Adrenal gland (tissue), 5 donors: ENCODE measurements around the gene PDLIM5.

Source experiments
- POLR2A ChIP-seq, 2 donors: fragments of 450-650 bp; IDR thresholded peaks; one replicate each; pipeline ENCODE4 v1.6.1; 2017; ENCODE audit warnings: antibody characterized with exemption in 2 of 2, mild to moderate bottlenecking in 2 of 2, moderate library complexity in 1 of 2
- TF ChIP-seq, protein P1 (sequence below), 6 experiments: fragments of 450-650 bp in 4 of 6; fragments of 200-600 bp in 2 of 6; sonication (generic) in 1 of 6; IDR thresholded peaks; 1 replicate in 5 of 6; 2 replicates in 1 of 6; pipeline versions ENCODE4 v1.5.1 to v1.8.0; 2016 to 2021; ENCODE audit warnings: antibody characterized with exemption in 6 of 6, mild to moderate bottlenecking in 2 of 6, moderate library complexity in 1 of 6
- donor health status: DM: no; HTN: no; CAD: no.

DNA sequence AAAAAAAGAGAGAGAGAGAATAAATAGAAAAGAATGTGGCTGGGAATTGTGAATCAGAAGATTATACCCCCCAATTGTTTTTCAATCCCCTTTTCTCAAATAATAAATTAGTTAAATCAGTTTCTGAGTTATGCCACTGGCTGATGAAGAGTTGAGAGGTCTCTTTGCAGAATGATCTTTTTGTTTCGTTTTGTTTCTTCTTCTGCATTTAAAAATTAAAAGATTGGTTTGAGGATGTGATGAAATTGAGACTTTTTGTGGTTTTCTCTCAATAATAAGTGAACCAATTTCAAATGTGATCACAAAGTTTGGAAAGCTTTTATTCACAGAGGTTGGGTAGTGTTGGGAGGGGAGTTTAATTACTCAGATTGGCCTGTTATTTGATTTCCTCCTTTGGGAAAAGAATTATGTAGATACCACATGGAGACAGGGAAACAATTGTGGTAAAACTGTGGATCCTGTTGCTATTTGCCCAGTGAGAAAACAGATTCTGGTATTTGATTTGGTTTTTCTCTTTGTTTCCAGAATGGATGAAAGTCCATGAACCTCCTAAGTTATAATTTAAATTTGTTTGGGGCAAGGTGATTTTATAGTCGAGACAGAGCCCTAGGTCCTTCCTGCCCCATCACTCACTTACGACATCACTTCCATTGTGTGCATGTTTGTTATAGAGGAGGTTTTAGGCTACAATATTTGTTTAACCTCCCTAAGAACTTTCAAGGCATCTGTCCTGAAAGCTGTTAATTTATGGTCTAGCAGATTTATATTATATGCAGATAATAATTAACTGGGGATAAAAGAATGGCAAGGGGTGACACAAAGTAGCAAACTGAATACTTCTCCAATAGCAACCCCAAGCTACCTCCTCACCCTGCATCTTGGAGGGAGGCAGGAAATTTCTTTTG is 214.0 kb downstream of the PDLIM5 start:
- no peak for TF ChIP-seq POLR2A (IDR thresholded peaks at IDR 0.05)
- TF ChIP-seq, protein P1, sequence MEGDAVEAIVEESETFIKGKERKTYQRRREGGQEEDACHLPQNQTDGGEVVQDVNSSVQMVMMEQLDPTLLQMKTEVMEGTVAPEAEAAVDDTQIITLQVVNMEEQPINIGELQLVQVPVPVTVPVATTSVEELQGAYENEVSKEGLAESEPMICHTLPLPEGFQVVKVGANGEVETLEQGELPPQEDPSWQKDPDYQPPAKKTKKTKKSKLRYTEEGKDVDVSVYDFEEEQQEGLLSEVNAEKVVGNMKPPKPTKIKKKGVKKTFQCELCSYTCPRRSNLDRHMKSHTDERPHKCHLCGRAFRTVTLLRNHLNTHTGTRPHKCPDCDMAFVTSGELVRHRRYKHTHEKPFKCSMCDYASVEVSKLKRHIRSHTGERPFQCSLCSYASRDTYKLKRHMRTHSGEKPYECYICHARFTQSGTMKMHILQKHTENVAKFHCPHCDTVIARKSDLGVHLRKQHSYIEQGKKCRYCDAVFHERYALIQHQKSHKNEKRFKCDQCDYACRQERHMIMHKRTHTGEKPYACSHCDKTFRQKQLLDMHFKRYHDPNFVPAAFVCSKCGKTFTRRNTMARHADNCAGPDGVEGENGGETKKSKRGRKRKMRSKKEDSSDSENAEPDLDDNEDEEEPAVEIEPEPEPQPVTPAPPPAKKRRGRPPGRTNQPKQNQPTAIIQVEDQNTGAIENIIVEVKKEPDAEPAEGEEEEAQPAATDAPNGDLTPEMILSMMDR (IDR thresholded peaks at IDR 0.05), result no peak
